Tibial artery (tissue), 4 donors: Measurements from ENCODE around the gene PTPRJ.

ENCODE experiments used
- DNase-seq, 2 donors: peaks; one replicate each; pipeline ENCODE4 v3.0.0-alpha.2; 2019
- H3K27ac ChIP-seq, 2 donors: fragments of 200-600 bp; sonication (generic) in 1 of 2; 1 replicate in 1 of 2; 2 replicates in 1 of 2; pipeline ENCODE4 v1.5.1; 2018 to 2019; ENCODE audit warnings: mild to moderate bottlenecking in 1 of 2
- H3K27me3 ChIP-seq, 2 donors: fragments of 200-600 bp; sonication (generic) in 1 of 2; one replicate each; pipeline versions ENCODE4 v1.5.1 to v1.6.0; 2016 to 2019
- H3K36me3 ChIP-seq, 3 donors: fragments of 200-600 bp; sonication (generic) in 2 of 3; one replicate each; pipeline ENCODE4 v1.5.1; 2016 to 2019; ENCODE audit warnings: mild to moderate bottlenecking in 2 of 3
- H3K4me1 ChIP-seq, 4 donors: fragments of 200-600 bp; sonication (generic) in 2 of 4; 1 replicate in 3 of 4; 2 replicates in 1 of 4; pipeline ENCODE4 v1.5.1; 2016 to 2019
- H3K4me3 ChIP-seq, 2 donors: fragments of 200-600 bp; sonication (generic) in 1 of 2; 1 replicate in 1 of 2; 2 replicates in 1 of 2; pipeline ENCODE4 v1.5.1; 2018 to 2019; ENCODE audit warnings: mild to moderate bottlenecking in 2 of 2
- H3K9me3 ChIP-seq, 3 donors: fragments of 200-600 bp; sonication (generic) in 1 of 3; one replicate each; pipeline ENCODE4 v1.5.1; 2016 to 2019
- intact Hi-C: fragments of 100-400 bp; cut with DNase I; formaldehyde crosslinking; loops from one replicate; pipeline ENCODE4 v1.15.0; 2023; ENCODE audit warnings: low total_unique reads
- TF ChIP-seq, protein P1 (sequence below), 2 experiments: fragments of 200-600 bp in 1 of 2; fragments of 450-650 bp in 1 of 2; IDR thresholded peaks; one replicate each; pipeline ENCODE4 v1.5.1; 2017 to 2019; ENCODE audit warnings: antibody characterized with exemption in 2 of 2, mild to moderate bottlenecking in 1 of 2, moderate library complexity in 1 of 2

The PTPRJ gene

DNA sequence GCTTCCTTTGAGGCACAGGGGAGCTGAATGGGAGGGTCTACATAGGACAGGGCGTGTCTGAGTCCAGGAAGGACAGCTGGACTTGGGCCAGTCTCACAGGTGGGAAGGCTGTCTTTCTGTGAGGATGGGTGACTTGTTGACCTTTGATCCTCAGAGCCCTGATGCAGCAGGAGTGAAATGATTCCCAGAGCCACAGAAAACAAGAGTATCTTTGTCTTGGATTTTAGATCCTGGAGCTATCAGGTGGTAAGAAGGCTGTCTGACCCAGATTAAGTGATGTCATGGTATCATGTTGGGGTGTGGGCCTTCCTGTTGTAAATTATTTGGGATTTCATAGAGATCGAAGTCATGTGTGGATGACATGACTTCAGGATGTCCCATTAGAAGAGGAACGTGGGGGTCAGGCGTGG lies 15.0 kb downstream of the PTPRJ start:
- peaks cover 0 to 9% (median 3%) of the 10 kb centered on the region in 4 donors for H3K4me1 ChIP-seq

DNA sequence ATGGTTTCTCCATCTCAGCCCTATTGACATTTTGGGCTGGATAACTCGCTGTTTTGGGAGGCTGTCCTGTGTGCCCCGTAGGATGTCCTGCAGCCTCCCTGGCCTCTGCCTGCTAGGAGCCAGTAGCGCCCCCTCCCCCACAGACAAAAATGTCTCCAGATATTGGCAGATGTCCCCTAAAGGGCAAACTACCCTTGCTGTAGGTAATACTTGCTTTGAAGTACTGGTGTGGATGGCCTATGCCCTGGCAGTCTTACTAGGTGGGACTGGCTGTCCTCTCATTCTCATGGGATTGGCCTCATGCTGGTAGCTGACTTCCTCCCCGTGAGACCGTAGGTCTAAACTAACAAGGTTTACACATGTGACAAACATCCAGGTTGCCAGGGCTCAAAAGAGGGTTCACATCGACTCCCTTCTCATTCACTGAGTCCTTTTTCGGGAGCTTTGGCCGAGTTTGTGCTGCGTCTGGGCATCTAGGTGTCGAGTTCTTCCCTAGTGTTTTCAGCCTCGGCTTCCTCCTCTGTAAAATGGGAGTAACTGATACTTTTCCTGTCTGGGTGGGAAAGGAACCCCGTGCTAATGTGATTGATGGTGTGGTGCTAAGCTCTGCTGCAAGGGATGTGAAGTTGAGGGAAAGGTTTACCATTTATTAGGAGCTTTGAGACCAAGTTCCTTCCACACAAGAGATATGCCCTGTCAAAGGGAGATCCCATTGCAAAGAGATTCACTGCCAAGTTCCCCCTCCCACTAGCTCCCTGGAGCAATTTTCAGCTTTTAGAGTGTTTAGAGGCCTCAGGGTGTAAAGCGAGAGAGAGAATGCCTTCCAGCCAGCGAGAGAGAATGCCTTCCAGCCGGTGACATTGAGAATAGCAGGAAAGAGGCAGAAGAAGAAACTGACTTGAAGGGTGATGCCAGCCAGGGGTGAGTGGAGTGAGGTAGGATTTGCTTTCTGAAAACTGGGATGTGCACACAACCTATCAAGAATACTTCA lies 17.0 kb downstream of the PTPRJ start:
- DNase-seq: peak in 1 of 2 donors; percentile 6
- intact Hi-C loops: no loop called here
- Histone ChIP-seq H3K4me1 (peaks cover 0 to 9% (median 3%) of the 10 kb centered on the region in 4 donors), H3K4me3 (no peak overlapping the region), H3K27me3 (no peaks in the 10 kb centered on the region), H3K9me3 (no peaks in the 10 kb centered on the region), H3K36me3 (no peaks in the 10 kb centered on the region), H3K27ac (no peak overlapping the region)
- TF ChIP-seq, protein P1, sequence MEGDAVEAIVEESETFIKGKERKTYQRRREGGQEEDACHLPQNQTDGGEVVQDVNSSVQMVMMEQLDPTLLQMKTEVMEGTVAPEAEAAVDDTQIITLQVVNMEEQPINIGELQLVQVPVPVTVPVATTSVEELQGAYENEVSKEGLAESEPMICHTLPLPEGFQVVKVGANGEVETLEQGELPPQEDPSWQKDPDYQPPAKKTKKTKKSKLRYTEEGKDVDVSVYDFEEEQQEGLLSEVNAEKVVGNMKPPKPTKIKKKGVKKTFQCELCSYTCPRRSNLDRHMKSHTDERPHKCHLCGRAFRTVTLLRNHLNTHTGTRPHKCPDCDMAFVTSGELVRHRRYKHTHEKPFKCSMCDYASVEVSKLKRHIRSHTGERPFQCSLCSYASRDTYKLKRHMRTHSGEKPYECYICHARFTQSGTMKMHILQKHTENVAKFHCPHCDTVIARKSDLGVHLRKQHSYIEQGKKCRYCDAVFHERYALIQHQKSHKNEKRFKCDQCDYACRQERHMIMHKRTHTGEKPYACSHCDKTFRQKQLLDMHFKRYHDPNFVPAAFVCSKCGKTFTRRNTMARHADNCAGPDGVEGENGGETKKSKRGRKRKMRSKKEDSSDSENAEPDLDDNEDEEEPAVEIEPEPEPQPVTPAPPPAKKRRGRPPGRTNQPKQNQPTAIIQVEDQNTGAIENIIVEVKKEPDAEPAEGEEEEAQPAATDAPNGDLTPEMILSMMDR (IDR thresholded peaks at IDR 0.05): no peak

More for the DNA sequence above, 15.0 kb downstream of the PTPRJ start:
- H3K27me3 ChIP-seq: no peaks in the 10 kb centered on the region
- TF ChIP-seq, protein P1 (IDR thresholded peaks at IDR 0.05): no peak
- no peaks in the 10 kb centered on the region for H3K36me3 ChIP-seq
- H3K9me3 ChIP-seq: no peaks in the 10 kb centered on the region
- H3K27ac ChIP-seq: no peak overlapping the region
- intact Hi-C loops: no loop called here
- no peak overlapping the region for H3K4me3 ChIP-seq
- peak in 1 of 2 donors; percentile 10 for DNase-seq

DNA sequence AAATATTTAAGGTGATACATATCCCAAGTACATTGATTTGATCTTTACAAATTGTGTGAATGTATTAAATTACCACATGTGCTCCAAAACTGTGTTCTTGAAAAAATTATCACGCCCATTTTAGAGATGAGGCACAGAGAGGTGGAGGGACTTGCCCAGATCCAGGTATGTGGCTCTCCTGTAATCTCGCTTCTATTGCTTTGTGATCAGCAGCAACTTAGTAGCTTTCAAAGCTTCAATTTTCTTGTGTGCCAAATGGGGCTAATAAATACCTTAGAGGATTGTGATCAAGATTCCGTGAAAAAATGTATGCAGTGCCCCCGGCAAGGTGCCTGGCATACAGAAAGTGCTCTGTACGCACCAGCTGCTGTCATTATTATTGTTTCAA lies 18.0 kb downstream of the PTPRJ start:
- Histone ChIP-seq H3K27me3 (no peaks in the 10 kb centered on the region), H3K36me3 (no peaks in the 10 kb centered on the region), H3K4me3 (no peak overlapping the region), H3K27ac (no peak overlapping the region), H3K4me1 (peaks cover 0 to 9% (median 3%) of the 10 kb centered on the region in 4 donors), H3K9me3 (no peaks in the 10 kb centered on the region)
- DNase-seq: peak in 1 of 2 donors; percentile 6
- intact Hi-C loops: no loop called here
- TF ChIP-seq, protein P1 (IDR thresholded peaks at IDR 0.05): no peak

DNA sequence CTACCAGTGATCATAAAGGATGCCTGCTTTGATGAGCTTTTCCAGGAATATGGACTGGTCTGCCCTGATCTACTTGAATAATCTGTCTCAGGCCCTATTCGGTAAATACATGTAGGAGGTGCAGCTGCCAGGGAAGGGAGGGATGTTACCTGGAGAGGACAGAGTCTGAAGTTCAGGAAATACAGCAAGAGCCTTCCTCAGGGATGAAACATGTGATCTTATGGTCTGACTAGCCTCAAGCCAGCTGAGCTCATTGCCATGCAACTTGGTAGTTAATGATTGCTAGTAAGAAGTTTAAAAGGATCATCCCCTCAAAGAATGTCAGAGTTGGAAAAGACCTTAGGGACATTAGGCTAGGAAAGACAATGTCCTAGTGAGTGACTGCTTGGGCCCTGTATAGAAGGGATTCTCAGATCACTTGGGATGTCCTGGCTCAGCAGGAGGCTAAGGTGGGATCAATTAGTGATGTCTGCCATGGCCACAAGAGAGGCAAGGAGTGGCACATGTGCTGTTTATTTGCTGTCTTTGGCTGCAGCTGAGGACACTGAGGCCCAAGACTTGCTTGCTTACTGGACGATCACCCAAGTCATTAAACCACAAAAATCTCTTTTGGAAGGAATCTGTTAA lies 18.5 kb downstream of the PTPRJ start:
- H3K4me3 ChIP-seq: no peak overlapping the region
- intact Hi-C loops: no loop called here
- H3K9me3 ChIP-seq: no peaks in the 10 kb centered on the region
- H3K4me1 ChIP-seq: peaks cover 0 to 9% (median 3%) of the 10 kb centered on the region in 4 donors
- TF ChIP-seq, protein P1 (IDR thresholded peaks at IDR 0.05): no peak
- H3K27me3 ChIP-seq: no peaks in the 10 kb centered on the region
- no peaks in the 10 kb centered on the region for H3K36me3 ChIP-seq
- peak in 1 of 2 donors; percentile 55 for DNase-seq
- no peak overlapping the region for H3K27ac ChIP-seq

DNA sequence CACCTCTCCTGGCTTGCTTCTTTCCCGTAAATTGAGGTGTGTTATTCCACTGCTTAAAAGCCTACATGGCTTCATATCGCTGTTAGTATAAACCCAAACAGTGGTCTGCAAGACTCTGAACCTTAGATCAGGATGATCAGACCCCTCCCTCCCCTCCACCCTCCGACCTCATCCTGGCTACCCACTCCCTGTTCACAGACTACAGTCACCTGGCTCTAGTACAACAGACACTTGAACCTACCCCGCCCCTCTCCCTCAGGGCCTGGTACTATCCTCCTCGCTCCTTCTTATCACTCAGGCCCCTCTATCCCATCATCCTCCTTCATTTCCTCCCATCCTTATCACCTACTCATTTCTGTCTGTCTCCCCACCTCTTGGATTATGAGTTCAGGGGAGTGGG lies 20.1 kb downstream of the PTPRJ start:
- DNase-seq: no peak
- no peaks in the 10 kb centered on the region for H3K27me3 ChIP-seq
- intact Hi-C loops: no loop called here
- TF ChIP-seq, protein P1 (IDR thresholded peaks at IDR 0.05): no peak
- no peak overlapping the region for H3K4me3 ChIP-seq
- no peak overlapping the region for H3K27ac ChIP-seq
- H3K9me3 ChIP-seq: no peaks in the 10 kb centered on the region
- H3K4me1 ChIP-seq: peaks cover 0 to 17% (median 6%) of the 10 kb centered on the region in 4 donors
- H3K36me3 ChIP-seq: no peaks in the 10 kb centered on the region
